A549 treated with Hydrocortisone at 1 μM for 4 hours (cell line): ENCODE measurements around the gene USE1. TPM values are rescaled to one million over a fixed set of nuclear protein-coding genes. Genes with fewer than 3 reads are reported as not detected.

Experiments
- total RNA-seq: library from RNA; stranded (reverse); fragments of 200-300 nt; extraction: Qiagen RNA extraction; gene quantifications from 5 replicates; pipeline ENCODE4 v1.2.3, GENCODE V29; 2022

The USE1 gene, protein sequence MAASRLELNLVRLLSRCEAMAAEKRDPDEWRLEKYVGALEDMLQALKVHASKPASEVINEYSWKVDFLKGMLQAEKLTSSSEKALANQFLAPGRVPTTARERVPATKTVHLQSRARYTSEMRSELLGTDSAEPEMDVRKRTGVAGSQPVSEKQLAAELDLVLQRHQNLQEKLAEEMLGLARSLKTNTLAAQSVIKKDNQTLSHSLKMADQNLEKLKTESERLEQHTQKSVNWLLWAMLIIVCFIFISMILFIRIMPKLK
- total RNA-seq, result 13.7 to 17.8 TPM (median 15.3 TPM) in 5 replicates

DNA sequence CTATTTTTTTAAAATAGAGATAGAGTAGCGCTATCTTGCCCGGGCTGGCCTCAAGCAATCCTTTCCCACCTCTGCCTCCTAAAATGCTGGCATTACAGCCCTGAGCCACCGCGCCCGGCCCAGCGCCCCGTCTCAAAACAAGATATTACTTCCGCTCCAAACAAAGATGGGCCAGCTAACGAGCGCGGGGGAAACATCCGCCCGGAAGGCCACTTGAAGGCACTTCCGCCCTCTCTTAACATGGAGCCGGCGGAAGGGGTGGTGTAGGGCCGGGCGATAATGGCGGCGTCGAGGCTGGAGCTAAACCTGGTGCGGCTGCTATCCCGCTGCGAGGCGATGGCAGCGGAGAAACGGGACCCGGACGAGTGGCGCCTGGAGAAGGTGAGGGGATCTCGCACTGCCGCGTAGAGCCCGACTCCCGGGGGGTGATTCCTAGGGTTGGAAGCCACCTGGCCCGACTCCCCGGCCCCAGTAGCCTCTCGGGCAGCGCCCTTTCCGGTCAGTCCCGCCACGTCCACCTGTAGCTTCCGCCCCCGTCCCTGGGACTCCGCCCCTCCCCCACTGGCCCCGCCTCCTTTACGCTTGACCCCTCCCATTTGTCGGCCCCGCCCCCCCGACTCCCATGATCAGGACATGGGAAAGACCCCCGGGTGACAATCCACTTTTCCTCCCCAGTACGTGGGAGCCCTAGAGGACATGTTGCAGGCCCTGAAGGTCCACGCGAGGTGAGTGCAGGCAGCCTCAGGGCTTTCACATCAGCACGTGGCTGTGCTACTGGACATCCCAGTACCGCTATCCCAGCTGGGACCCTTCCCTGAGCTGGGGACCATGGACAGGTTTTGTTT is at the start of gene USE1:
Gene USE1 (plus strand): TSS at position 231 of the 845 bp plus-strand sequence. CDS start 49 bp downstream, at position 280.

DNA sequence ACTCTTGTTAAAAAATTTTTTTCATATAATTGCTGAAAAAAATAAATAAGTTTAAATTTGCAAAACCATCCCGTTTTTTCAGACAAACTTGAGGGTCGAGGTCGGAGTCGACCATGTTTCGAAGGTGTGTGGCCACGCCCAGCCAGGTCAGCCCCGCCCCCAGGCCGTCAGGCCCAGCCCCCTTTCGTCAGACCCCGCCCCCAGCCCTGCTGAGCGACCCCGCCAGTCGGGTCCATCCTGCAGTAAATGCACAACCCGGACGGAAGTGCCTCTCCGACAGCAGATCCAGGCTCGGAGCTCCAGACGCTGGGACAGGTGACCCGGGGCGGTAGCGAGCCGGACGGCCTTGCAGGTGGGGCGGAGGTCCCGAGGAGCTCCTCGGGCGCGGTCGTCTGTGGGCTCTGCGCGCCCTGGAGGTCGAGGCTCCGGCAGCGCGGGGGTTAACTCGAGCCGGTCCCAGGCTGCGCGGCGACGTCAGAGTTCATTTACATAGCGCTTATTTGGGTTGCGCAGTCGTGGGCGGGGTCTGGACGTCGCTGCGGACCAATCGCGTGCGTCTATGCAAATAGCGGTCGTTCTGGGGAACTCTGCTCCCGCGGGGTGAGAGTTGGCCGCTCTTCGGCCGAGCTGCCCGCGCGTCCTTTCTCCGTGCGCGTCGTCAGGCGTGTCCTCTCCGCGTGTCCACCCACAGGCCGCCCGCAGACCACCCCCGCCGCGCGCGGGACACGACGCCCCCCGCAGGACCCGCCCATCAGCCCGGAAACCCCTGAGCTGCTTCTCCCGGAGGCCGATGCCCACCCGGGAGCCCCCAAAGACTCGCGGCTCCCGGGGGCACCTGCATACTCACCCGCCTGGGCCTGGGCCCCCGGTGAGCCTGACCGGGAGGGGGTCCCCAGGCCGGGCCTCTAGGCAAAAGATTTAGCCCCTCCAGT is 11.1 kb downstream of the USE1 start, which contains the start of gene OCEL1:
Gene OCEL1 (plus strand): TSS at position 225 of the 932 bp plus-strand sequence. CDS start 22 bp downstream, at position 247.

DNA sequence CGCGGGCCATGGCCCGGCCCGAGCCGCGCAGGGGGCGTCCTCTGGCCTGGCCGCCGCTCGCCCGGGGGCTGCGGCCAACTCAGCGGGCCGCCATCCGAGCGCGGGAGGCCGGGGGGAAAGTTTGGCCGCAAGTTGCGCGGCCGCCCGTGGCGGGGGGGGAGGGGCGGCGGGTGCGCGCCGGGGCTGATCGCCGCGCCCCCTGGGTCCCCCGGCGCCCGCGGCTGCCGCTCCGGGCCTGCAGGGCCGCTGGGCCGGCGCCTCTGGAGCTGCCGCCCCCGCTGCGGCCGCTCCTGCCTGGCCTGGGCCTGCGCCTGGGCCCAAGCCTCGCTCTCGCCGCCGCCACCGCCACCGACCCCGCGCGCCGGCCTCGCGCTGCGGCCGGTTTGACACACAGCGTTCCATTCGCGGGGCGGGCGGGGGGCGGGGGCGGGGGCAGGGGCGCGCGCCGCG is 30.4 kb downstream of the USE1 start, which contains the start of gene NR2F6:
Gene NR2F6 (minus strand): TSS at position 385 of the 450 bp plus-strand sequence. CDS start 699 bp downstream, outside the sequence.

DNA sequence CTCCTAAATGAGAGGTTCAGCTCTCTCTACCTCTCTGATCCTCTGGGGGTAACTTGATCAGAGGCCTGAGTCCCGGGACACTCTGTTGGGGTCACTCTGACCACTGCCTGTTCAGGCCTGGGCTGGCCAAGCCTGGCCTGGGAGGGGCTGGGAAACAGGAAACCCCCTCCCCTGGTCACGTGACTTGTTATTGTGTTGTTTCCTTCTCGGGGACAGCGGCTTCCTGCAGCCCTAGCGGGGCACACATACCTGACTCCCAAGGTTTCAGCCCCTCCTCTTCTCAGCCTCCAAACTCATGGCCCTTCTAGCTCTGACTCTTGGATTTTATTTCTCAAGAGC is 49.5 kb downstream of the USE1 start, which contains the start of gene USHBP1:
Gene USHBP1 (minus strand): TSS at position 105 of the 339 bp plus-strand sequence. CDS start 446 bp downstream, outside the sequence.

DNA sequence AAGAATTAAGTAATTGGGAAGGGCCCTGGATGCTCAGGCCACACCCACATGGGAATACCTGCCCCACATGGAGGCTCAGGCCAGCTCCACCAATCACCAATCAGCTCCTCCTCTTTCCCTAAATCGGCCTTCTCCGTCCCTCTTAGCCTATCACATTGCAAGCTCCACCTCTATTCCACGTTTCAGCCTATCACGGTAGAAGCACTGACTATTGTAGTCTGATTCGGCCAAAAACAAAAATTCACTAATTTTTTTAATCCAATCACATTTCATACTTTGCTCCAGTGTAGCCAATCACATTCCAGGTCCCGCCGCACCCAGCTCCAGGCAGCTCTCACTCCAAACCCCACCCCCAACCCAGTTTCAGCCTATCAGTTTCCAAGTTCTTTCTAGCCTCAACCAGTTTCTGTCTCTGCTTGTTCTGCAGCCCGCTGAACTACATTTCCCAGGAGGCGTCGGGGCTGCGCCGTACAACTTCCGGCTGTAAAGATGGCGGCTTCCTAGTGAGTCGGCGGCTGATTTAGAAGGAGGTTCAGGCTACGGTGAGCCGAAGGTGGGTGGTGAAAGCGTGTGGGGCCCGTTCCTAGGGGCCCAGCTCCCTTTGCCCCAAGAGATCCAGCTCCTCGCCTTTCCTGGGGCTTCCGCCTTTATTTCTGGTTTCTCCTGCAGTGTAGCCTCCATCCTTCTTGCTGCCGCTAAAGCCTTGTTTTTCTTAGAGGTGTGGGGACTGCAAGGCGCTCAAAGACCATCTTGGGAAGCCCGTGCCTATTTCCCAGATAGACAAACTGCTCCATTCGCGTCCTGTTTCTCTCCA is 52.0 kb downstream of the USE1 start, which contains the start of gene BABAM1:
Gene BABAM1 (plus strand): TSS at position 469 of the 814 bp plus-strand sequence. CDS start 1,364 bp downstream, outside the sequence.

Other genes with a start within 250 kb of the USE1 start
- gene CPAMD8, start 188.5 kb upstream of the USE1 start, total RNA-seq, result 0.05 to 0.18 TPM (median 0.07 TPM) in 4 of 5 replicates, not detected in the other
- 12.3 to 14.3 TPM (median 12.5 TPM) in 5 replicates for gene HAUS8, start 139.9 kb upstream of the USE1 start, total RNA-seq
- gene MYO9B, start 139.6 kb upstream of the USE1 start, total RNA-seq, result 29.1 to 35.7 TPM (median 34.5 TPM) in 5 replicates
- gene OCEL1, start 10.9 kb downstream of the USE1 start, total RNA-seq, result 9.6 to 13.3 TPM (median 11.6 TPM) in 5 replicates
- 29.3 to 63.7 TPM (median 62.0 TPM) in 5 replicates for gene NR2F6, start 30.6 kb downstream of the USE1 start, total RNA-seq
- gene USHBP1, start 49.4 kb downstream of the USE1 start, total RNA-seq, result 0.02 TPM in 1 of 5 replicates, not detected in the others
- gene BABAM1, start 52.1 kb downstream of the USE1 start, total RNA-seq, result 56.7 to 66.0 TPM (median 61.4 TPM) in 5 replicates
- gene ANKLE1, start 66.5 kb downstream of the USE1 start, total RNA-seq, result 0.36 to 0.58 TPM (median 0.38 TPM) in 5 replicates
- gene ABHD8, start 88.1 kb downstream of the USE1 start, total RNA-seq, result 1.8 to 3.2 TPM (median 2.8 TPM) in 5 replicates
- gene MRPL34, start 90.5 kb downstream of the USE1 start, total RNA-seq, result 61.1 to 87.7 TPM (median 75.2 TPM) in 5 replicates
- 51.9 to 57.5 TPM (median 53.8 TPM) in 5 replicates for gene DDA1, start 94.2 kb downstream of the USE1 start, total RNA-seq
- gene ANO8, start 119.5 kb downstream of the USE1 start, total RNA-seq, result 2.3 to 3.8 TPM (median 3.0 TPM) in 5 replicates
- 18.2 to 22.0 TPM (median 19.5 TPM) in 5 replicates for gene GTPBP3, start 122.2 kb downstream of the USE1 start, total RNA-seq
- not detected in 5 replicates for gene PLVAP, start 162.0 kb downstream of the USE1 start, total RNA-seq
- gene CCDC194, start 178.8 kb downstream of the USE1 start, total RNA-seq, result not detected in 5 replicates
- 0.12 to 0.23 TPM (median 0.16 TPM) in 4 of 5 replicates, not detected in the other for gene BST2, start 190.3 kb downstream of the USE1 start, total RNA-seq
- 29.3 to 41.6 TPM (median 39.4 TPM) in 5 replicates for gene MVB12A, start 204.7 kb downstream of the USE1 start, total RNA-seq
- gene TMEM221, start 233.3 kb downstream of the USE1 start, total RNA-seq, result 0.47 to 0.76 TPM (median 0.56 TPM) in 5 replicates
- gene NXNL1, start 245.6 kb downstream of the USE1 start, total RNA-seq, result not detected in 5 replicates